GM12892 (cell line): ENCODE data around the gene TRIM73.
"Not testable (repeated sequence)": the region's sequence is repeated elsewhere in the genome, so short reads cannot be mapped to it uniquely, and the experiment has no call there.

Experiments used
- POLR2A ChIP-seq: IDR thresholded peaks from 2 replicates; pipeline ENCODE4 v1.6.1; 2011; ENCODE audit warnings: low read depth, low read length, control low read depth
- POLR2AphosphoS5 ChIP-seq: IDR thresholded peaks from 2 replicates; pipeline ENCODE4 v1.6.1; 2011; ENCODE audit warnings: low read depth, low read length, control low read depth
- TAF1 ChIP-seq: IDR thresholded peaks from 2 replicates; pipeline ENCODE4 v1.6.1; 2011; ENCODE audit warnings: low read depth, mild to moderate bottlenecking, control low read depth, low read length, borderline replicate concordance

GRCh38 chr7:75414204-75414603 is 18.8 kb downstream of the TRIM73 start:
- TF ChIP-seq POLR2AphosphoS5, POLR2A, TAF1: not testable (repeated sequence)
